Neutrophil (primary cell): Measurements from ENCODE around the gene ADAMTS6.

Experiments
- H3K27ac ChIP-seq: fragments of 200-600 bp; sonication (generic); 2 replicates; pipeline ENCODE4 v1.5.1; 2016; ENCODE audit warnings: mild to moderate bottlenecking, moderate library complexity
- H3K27me3 ChIP-seq: fragments of 200-600 bp; sonication (generic); 2 replicates; pipeline ENCODE4 v1.6.0; 2016; ENCODE audit warnings: mild to moderate bottlenecking
- H3K36me3 ChIP-seq: fragments of 200-600 bp; sonication (generic); 2 replicates; pipeline ENCODE4 v1.5.1; 2017
- H3K4me1 ChIP-seq, 2 experiments: fragments of 200-600 bp in 1 of 2; sonication (generic) in 1 of 2; 1 replicate in 1 of 2; 2 replicates in 1 of 2; pipeline versions ENCODE4 v1.5.1 to v1.6.1; 2013 to 2016; ENCODE audit warnings: low read depth in 1 of 2, low read length in 1 of 2, mild to moderate bottlenecking in 1 of 2, moderate library complexity in 1 of 2; ENCODE audit not compliant: control insufficient read depth in 1 of 2, insufficient read depth in 1 of 2
- H3K4me3 ChIP-seq, 2 experiments: fragments of 200-600 bp in 1 of 2; sonication (generic) in 1 of 2; 1 replicate in 1 of 2; 2 replicates in 1 of 2; pipeline ENCODE4 v1.5.1; 2013 to 2016; ENCODE audit warnings: low read depth in 1 of 2, low read length in 1 of 2, mild to moderate bottlenecking in 1 of 2, moderate library complexity in 1 of 2
- H3K9me3 ChIP-seq: fragments of 200-600 bp; sonication (generic); 2 replicates; pipeline ENCODE4 v1.5.1; 2016
- TF ChIP-seq, protein P1 (sequence below): fragments of 200-600 bp; sonication (generic); IDR thresholded peaks from 2 replicates; pipeline ENCODE4 v1.5.1; 2016; ENCODE audit warnings: antibody characterized with exemption

ADAMTS6 gene

GRCh38 chr5:65363499-65363898 is 118.2 kb downstream of the ADAMTS6 start:
- Histone ChIP-seq H3K36me3 (no peaks in the 10 kb centered on the region), H3K27ac (no peak overlapping the region), H3K27me3 (no peaks in the 10 kb centered on the region), H3K4me1 (no peaks in the 10 kb centered on the region), H3K9me3 (no peaks in the 10 kb centered on the region), H3K4me3 (no peak overlapping the region)
- TF ChIP-seq, protein P1, sequence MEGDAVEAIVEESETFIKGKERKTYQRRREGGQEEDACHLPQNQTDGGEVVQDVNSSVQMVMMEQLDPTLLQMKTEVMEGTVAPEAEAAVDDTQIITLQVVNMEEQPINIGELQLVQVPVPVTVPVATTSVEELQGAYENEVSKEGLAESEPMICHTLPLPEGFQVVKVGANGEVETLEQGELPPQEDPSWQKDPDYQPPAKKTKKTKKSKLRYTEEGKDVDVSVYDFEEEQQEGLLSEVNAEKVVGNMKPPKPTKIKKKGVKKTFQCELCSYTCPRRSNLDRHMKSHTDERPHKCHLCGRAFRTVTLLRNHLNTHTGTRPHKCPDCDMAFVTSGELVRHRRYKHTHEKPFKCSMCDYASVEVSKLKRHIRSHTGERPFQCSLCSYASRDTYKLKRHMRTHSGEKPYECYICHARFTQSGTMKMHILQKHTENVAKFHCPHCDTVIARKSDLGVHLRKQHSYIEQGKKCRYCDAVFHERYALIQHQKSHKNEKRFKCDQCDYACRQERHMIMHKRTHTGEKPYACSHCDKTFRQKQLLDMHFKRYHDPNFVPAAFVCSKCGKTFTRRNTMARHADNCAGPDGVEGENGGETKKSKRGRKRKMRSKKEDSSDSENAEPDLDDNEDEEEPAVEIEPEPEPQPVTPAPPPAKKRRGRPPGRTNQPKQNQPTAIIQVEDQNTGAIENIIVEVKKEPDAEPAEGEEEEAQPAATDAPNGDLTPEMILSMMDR, result no peak

DNA sequence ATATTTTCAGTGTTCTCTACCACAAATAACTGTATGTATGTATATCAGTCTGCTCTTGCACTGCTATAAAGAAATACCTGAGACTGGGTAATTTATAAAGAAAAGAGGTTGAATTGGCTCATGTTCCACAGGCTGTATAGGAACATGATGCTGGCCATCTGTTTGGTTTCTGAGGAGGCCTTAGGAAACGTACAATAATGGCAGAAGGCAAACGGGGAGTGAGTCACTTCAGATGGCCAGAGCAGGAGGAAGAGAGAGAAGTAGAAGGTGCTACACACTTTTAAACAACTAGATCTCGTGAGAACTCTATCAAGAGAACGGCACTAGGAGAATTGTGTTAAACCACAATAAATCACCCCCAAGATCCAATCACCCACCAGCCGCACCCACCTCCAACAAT is 121.7 kb downstream of the ADAMTS6 start:
- no peaks in the 10 kb centered on the region for H3K4me1 ChIP-seq
- H3K27me3 ChIP-seq, result no peaks in the 10 kb centered on the region
- no peaks in the 10 kb centered on the region for H3K36me3 ChIP-seq
- TF ChIP-seq, protein P1, result no peak
- H3K27ac ChIP-seq, result no peak overlapping the region
- no peaks in the 10 kb centered on the region for H3K9me3 ChIP-seq
- no peak overlapping the region for H3K4me3 ChIP-seq

GRCh38 chr5:65359569-65359968 is 122.2 kb downstream of the ADAMTS6 start:
- TF ChIP-seq, protein P1, result no peak
- Histone ChIP-seq H3K4me1 (no peaks in the 10 kb centered on the region), H3K9me3 (no peaks in the 10 kb centered on the region), H3K36me3 (no peaks in the 10 kb centered on the region), H3K27ac (no peak overlapping the region), H3K4me3 (no peak overlapping the region), H3K27me3 (no peaks in the 10 kb centered on the region)

- TF ChIP-seq, protein P1, result no peak
- no peak overlapping the region for H3K27ac ChIP-seq
- no peak overlapping the region for H3K4me3 ChIP-seq
- no peaks in the 10 kb centered on the region for H3K36me3 ChIP-seq
- H3K4me1 ChIP-seq, result no peaks in the 10 kb centered on the region
- H3K27me3 ChIP-seq, result no peaks in the 10 kb centered on the region
- no peaks in the 10 kb centered on the region for H3K9me3 ChIP-seq
Observed at GRCh38 chr5:65356274-65356673, 125.4 kb downstream of the ADAMTS6 start.

GRCh38 chr5:65355301-65355700 is 126.4 kb downstream of the ADAMTS6 start:
- no peaks in the 10 kb centered on the region for H3K4me1 ChIP-seq
- H3K9me3 ChIP-seq, result no peaks in the 10 kb centered on the region
- H3K4me3 ChIP-seq, result no peak overlapping the region
- H3K27ac ChIP-seq, result no peak overlapping the region
- no peaks in the 10 kb centered on the region for H3K27me3 ChIP-seq
- TF ChIP-seq, protein P1, result no peak
- no peaks in the 10 kb centered on the region for H3K36me3 ChIP-seq

DNA sequence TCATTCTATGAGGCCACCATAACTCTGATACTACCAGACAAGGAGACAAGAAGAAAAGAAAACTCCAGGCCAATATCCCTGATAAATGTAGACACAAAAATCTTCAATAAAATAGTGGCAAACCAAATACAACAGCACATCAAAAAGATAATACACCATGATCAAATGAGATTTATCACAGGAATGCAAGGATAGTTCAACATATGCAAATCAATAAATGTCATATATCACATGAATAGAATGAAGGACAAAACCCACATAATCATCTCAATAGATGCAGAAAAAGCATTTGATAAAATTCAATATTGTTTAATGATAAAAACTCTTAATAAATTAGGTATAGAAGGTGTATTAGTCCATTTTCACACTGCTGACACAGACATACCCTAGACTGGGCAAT is 139.9 kb downstream of the ADAMTS6 start:
- H3K27ac ChIP-seq, result no peak overlapping the region
- H3K36me3 ChIP-seq, result no peaks in the 10 kb centered on the region
- H3K9me3 ChIP-seq, result no peaks in the 10 kb centered on the region
- no peaks in the 10 kb centered on the region for H3K4me1 ChIP-seq
- TF ChIP-seq, protein P1, result no peak
- no peak overlapping the region for H3K4me3 ChIP-seq
- no peaks in the 10 kb centered on the region for H3K27me3 ChIP-seq
